CD4-positive, alpha-beta T cell treated with Interleukin-6 at 100 ng/mL for 8 hours (primary cell): ENCODE measurements around the gene BLOC1S1.
"Not testable (repeated sequence)": the region's sequence is repeated elsewhere in the genome, so short reads cannot be mapped to it uniquely, and the experiment has no call there.

Experiments used
- DNase-seq: peaks from one replicate; pipeline ENCODE4 v3.0.0-alpha.2; 2020; ENCODE audit warnings: mixed read lengths, low spot score

Gene BLOC1S1

DNA sequence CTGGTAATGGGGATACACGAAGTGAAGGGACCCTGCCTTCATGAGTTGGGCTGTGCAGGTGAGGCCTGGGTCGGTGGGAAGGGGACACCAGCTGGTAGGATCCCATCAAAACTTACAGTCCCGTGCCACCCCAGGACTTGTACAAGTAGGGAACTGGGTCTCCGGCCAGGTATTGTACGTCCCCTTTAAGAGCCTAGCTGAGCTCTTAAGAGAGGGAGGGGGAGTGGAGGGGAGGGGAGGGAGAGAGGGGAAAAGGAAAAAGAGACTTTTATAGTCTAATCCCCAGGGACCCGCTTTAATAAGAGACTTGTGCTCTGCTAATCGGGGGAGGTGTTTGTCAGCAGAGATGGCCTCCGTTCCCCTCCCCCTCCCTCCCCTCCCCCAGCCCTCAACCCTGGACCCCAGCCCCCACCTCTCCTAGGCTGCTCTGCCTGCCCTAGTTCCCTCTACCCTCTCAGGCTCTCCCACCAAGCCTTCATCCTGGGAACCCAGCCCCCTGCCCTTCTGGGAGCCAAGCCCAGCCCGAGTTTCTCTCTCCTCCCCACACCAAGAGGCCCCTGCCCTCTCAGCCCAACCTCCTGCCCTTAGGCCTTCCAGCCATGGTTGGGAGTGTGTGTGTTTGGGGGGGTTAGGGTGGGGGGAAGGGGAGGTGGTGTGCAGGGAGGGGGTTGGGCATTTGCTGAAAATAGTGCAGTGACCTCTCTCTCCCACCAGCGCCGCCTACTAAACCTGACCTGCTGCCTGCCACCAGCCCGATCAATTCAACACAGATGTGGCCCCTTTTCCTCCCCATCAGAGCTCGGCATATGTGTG, 29.7 kb downstream of the BLOC1S1 start:
- DNase-seq: no peak

DNA sequence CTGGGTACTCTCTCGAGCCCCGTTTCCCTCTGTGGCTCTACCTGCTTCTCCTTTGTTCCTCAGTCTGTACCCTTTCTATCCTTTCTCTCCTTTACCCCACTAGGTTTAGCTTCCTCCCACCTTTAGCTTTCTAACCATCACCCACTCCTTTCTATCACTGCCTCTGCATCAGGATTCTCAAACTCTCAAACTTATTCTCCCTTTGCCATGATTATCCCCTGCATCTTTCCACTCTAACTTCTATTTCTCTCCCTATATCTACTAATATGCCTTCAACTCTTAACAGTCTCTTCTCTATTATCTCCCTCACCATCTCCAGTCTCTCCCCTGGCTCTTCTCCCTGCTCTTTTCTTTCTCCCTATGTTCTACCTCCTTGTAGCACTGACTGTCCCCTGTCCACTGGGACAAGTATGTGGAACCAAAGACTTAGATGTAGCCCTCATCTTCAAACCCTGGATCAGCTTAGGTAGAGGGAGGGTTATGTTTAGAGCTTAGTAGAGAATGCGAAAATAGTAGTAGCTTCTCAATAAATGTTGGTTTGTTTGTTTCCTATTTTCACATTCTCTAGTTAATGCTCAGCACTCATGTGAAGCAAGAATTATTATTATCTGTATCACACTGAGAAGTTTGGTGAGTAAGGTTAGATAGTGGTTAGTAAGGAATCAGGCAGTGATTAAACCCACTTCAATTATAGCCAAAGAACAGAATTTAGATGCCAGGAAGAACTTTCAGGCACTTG, 30.5 kb downstream of the BLOC1S1 start:
- no peak for DNase-seq

DNA sequence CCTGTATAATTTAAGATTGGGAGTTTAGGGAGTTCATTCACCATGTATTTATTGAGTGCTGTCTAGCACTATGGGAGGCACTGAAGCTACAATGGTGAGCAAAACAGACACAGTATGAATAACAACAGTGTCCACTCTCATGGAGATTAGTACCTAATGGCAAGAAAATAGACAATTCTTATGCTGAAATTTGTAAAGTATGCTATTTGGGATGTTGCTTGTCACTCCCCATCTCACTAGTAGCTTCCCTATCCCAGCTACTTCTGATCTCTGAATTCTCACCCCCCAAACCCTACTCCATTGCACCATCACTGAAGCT, 31.0 kb downstream of the BLOC1S1 start:
- no peak for DNase-seq

DNA sequence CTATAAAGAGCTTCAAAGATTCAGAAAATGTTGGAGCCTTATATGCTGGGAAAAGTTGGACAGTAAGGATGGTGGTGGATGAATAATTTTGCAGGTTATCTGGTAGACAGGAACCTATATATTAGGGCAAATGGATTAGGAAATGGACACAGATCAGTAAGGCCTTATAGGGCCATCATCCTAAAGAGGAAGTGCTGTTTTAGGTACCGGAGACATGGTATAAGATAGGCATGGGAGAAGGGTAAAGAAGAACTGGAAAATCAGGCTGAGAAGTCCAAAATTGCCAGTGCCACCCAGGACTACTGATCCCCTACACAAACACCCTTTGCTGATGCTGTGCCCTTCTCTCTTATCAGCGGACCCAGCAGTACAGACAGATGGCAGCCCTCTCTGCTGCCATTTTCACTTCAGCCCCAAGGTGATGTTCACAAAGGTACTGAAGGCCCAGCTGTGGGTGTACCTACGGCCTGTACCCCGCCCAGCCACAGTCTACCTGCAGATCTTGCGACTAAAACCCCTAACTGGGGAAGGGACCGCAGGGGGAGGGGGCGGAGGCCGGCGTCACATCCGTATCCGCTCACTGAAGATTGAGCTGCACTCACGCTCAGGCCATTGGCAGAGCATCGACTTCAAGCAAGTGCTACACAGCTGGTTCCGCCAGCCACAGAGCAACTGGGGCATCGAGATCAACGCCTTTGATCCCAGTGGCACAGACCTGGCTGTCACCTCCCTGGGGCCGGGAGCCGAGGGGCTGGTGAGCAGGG, 32.6 kb downstream of the BLOC1S1 start:
- DNase-seq: no peak

DNA sequence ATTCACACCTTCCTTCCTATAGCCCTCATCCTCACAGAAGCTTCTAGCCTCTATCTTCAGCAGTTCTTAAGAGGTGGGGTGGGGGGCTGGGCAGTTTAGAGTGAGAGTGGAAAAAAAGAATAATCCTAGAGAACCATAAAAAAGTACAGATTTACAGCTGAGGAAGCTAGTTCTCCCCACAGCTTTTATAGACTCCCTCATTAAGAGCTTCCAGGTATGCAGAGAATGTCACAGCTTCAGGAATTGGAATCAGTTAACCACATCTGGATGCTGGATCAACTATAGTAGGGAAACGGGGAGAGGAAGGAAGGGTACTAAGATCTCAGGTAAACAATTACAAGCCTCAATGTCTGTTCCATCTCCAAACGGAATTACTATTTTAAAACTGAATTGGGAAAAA, 39.4 kb downstream of the BLOC1S1 start:
- no peak for DNase-seq

DNA sequence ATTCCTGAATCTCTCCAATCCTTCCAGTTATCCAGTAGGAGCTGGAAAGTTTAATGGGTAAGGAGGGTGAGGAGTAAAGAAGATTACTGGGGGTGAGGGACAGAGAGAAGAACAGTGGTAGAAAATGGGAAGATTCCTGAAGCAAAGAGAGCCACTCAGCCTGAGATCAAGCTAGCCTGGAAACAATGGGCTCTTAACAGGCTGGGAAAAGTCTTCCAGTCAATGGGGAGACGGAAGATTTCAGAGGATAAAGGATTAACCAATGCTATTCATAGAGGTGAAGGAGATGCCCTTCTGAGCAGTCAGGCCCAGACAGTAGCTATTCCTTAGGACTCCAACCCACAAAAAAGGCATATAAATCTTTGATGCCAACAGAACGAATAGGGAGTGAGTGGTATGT, 41.9 kb downstream of the BLOC1S1 start:
- DNase-seq: no peak

DNA sequence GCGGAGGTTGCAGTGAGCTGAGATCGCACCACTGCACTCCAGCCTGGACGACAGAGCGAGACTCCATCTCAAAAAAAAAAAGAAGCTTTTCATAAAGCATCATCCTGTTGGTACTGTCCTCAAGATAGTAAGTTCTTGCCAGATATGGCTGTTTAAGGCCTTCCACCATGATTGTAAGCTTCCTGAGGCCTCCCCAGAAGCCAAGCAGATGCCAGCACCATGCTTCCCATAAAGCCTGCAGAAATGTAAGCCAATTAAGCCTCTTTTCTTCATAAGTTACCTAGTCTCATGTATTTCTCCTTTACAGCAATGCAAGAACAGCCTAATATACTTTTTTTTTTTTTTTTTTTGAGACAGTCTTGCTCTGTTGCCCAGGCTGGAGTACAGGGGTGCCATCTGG, 42.7 kb downstream of the BLOC1S1 start:
- DNase-seq: not testable (repeated sequence)

DNA sequence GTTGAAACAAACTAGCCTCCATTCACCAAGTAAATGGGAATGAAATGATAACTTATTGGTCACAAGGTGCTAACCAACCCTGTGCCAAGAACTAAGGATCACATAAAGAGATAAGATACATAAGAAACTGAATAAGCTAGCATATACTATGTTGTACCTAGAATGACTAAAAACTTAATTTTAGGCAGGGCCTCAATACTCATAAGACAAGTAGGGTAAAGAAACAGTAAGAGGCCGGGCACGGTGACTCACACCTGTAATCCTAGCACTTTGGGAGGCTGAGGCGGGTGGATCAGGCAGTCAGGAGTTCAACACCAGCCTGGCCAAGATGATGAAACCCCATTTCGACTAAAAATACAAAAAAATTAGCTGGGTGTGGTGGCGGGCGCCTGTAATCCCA, 44.8 kb downstream of the BLOC1S1 start:
- no peak for DNase-seq

DNA sequence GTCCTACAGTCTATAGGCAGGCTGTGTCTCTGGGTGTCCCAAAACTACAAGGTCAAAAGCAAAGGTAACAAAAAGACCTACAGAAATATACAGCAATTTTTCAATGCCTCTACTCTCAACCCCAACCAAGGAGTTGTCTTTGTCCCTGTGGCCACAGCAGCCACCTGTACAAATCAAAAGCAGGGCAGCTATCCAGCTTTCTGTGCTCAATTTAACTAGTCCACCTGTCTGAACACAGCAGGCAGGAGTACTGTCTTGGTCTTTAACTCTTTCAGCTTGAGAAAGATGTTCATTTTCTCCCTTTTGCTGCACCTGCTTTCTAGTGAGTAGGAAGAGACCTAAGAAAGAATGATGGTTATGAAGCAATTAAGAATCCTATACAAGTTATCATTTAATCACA, 46.8 kb downstream of the BLOC1S1 start:
- DNase-seq: no peak

DNA sequence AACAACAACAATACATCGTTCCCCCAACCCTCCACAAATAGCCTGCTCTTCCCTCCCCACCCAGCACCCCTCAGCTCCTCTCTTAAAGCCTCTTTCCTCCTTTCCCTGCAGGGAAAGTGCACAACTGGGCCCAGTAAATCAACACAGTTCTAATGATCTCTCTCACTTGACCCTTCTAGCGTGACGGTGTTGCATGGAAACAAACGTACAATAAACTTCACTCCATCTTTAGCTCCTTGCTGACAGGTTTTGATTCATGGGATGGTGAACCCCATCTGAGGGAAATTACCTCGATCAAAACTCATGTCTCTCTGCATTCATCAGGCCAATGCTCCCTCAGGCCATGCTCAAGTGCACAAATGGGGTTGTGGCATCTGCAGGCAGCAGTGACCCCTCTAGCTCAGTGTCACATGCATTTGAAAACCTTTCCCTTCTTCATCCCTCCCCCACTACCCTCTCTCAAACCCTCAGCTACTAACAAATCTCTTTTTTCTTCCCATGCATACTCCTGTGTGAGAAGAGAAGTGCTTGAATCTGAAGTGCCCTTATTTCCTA, 50.0 kb downstream of the BLOC1S1 start:
- no peak for DNase-seq

DNA sequence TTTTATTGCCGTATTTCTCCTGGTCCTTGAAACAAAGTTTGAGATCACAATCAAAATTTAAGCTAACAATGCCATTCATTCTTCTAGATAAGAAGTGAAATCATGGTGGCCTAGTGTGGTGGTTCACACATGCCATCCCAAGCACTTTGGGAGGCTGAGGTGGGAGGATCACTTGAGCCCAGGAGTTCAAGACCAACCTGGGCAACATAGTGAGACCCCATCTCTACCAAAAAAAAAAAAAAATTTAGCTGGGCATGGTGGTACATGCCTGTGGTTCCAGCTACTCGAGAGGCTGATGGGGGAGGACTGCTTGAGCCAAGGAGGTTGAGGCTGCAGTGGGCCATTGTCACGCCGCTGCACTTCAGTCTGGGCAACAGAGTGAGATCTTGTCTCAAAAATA, 51.3 kb downstream of the BLOC1S1 start:
- DNase-seq: no peak
